Keratinocyte (primary cell): ENCODE data around the gene SRPX. TPM values are rescaled to one million over a fixed set of nuclear protein-coding genes. Genes with fewer than 3 reads are reported as not detected.

Source experiments
- DNase-seq: peaks from one replicate; pipeline ENCODE4 v3.0.0-alpha.2; 2011; ENCODE audit warnings: low read depth, missing footprints, low spot score
- FAIRE-seq: peaks from 2 replicates; lab custom pipeline; 2011; peaks lifted over from hg19 to GRCh38; lab: Jason Lieb, UNC
- H2AFZ ChIP-seq: 2 replicates; pipeline ENCODE4 v1.6.0; 2012; ENCODE audit warnings: low read length, control low read depth, inconsistent platforms; ENCODE audit not compliant: control insufficient read depth
- H3K27ac ChIP-seq: 2 replicates; pipeline ENCODE4 v1.5.1; 2011; ENCODE audit warnings: low read length; ENCODE audit not compliant: control insufficient read depth, insufficient read depth
- H3K27me3 ChIP-seq: 3 replicates; pipeline ENCODE4 v1.6.0; 2011; ENCODE audit warnings: low read length; ENCODE audit not compliant: control insufficient read depth, insufficient read depth; ENCODE audit errors: extremely low read depth
- H3K36me3 ChIP-seq, 2 experiments: 2 replicates in 1 of 2; 3 replicates in 1 of 2; pipeline ENCODE4 v1.5.1; 2011; ENCODE audit warnings: low read length in 2 of 2, mild to moderate bottlenecking in 1 of 2; ENCODE audit not compliant: control insufficient read depth in 2 of 2, insufficient read depth in 2 of 2; ENCODE audit errors: extremely low read depth in 1 of 2
- H3K4me1 ChIP-seq: 3 replicates; pipeline ENCODE4 v1.5.1; 2011; ENCODE audit warnings: low read length; ENCODE audit not compliant: control insufficient read depth, insufficient read depth; ENCODE audit errors: extremely low read depth
- H3K4me2 ChIP-seq: 3 replicates; pipeline ENCODE4 v1.6.0; 2011; ENCODE audit warnings: low read depth, low read length; ENCODE audit not compliant: control insufficient read depth, insufficient read depth; ENCODE audit errors: extremely low read depth
- H3K4me3 ChIP-seq, 3 experiments: fragments of 200-600 bp in 1 of 3; sonication (generic) in 1 of 3; 2 replicates in 2 of 3; 3 replicates in 1 of 3; pipeline ENCODE4 v1.5.1; 2011 to 2016; ENCODE audit warnings: low read length in 3 of 3, mild to moderate bottlenecking in 3 of 3, control low read depth in 2 of 3, inconsistent platforms in 1 of 3, low read depth in 1 of 3, mixed read lengths in 1 of 3, mixed run types in 1 of 3, moderate library complexity in 1 of 3; ENCODE audit not compliant: control insufficient read depth in 2 of 3, insufficient read depth in 2 of 3; ENCODE audit errors: extremely low read depth in 1 of 3
- H3K79me2 ChIP-seq: 2 replicates; pipeline ENCODE4 v1.6.0; 2012; ENCODE audit warnings: low read length; ENCODE audit not compliant: control insufficient read depth, insufficient read depth
- H3K9ac ChIP-seq: 3 replicates; pipeline ENCODE4 v1.6.0; 2011; ENCODE audit warnings: low read length; ENCODE audit not compliant: control insufficient read depth, insufficient read depth; ENCODE audit errors: extremely low read depth
- H3K9me1 ChIP-seq: 3 replicates; pipeline ENCODE4 v1.6.0; 2011; ENCODE audit warnings: low read length; ENCODE audit not compliant: control insufficient read depth, insufficient read depth; ENCODE audit errors: extremely low read depth
- H3K9me3 ChIP-seq: 2 replicates; pipeline ENCODE4 v1.5.1; 2012; ENCODE audit warnings: low read depth, low read length; ENCODE audit not compliant: control insufficient read depth
- H4K20me1 ChIP-seq: 3 replicates; pipeline ENCODE4 v1.6.0; 2011; ENCODE audit warnings: low read length; ENCODE audit not compliant: control insufficient read depth, insufficient read depth; ENCODE audit errors: extremely low read depth
- EZH2 ChIP-seq: IDR thresholded peaks from one replicate; pipeline ENCODE4 v1.6.1; 2012; ENCODE audit warnings: inconsistent platforms, mild to moderate bottlenecking, low read length, moderate library complexity
- dilution Hi-C: fragments of 300-500 bp; cut with MboI; formaldehyde crosslinking; loops from one replicate; pipeline ENCODE4 v1.7.0; 2020; ENCODE audit warnings: low sequenced_read_pairs; ENCODE audit not compliant: extremely low pct_ligation_motif_present
- polyA plus RNA-seq, 5 experiments: library from polyadenylated mRNA; depleted of rRNA in 3 of 5; stranded (reverse) in 3 of 5; stranded (forward) in 1 of 5; unstranded in 1 of 5; fragments of >200 nt; gene quantifications; 1 replicate in 1 of 5; 2 replicates in 3 of 5; 3 replicates in 1 of 5; pipeline versions ENCODE4 v1.2.1 to v1.2.3, GENCODE V29; 2011 to 2012; ENCODE audit warnings: missing spikeins in 2 of 5, low read depth in 1 of 5, low replicate concordance in 1 of 5
- TF ChIP-seq, protein P1 (sequence below), 3 experiments: IDR thresholded peaks in 1 of 3; conservative IDR thresholded peaks in 1 of 3; optimal IDR thresholded peaks in 1 of 3; 2 replicates in 2 of 3; 3 replicates in 1 of 3; pipeline versions ENCODE3 to v1.5.1; 2011; ENCODE audit warnings: low read length in 3 of 3, mild to moderate bottlenecking in 3 of 3, moderate library complexity in 2 of 3, control low read depth in 1 of 3, inconsistent platforms in 1 of 3; ENCODE audit not compliant: insufficient read depth in 2 of 3; ENCODE audit errors: extremely low read depth in 1 of 3

Gene SRPX
- polyA plus RNA-seq, 1 donor (not counting 4 experiments of a cell fraction or from before 2014, with no cell fraction given): 53.8 TPM

DNA sequence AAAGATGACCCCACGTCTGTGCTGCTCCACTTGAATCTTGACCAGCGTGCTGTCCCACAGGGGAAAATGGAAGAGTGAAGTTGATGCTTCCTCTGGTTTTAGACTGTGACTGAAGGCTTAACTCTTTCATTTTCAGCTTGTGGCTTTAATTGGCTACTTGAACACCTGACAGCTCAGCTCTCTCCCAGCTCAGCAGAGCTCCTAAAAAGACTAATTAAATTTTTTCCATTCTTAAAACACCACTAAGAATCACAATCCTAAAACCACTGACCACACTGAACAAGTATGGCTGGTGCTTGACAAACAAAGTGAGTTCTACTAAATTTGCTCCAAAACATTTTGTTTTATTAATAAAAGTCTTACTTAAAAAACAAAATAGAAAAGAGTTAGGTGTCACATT is 71.7 kb downstream of the SRPX start:
- DNase-seq: no peak
- H3K9me1 ChIP-seq: no peaks in the 10 kb centered on the region
- H3K79me2 ChIP-seq: no peaks in the 10 kb centered on the region
- no peak for TF ChIP-seq EZH2
- no peaks in the 10 kb centered on the region for H3K4me1 ChIP-seq
- H3K9me3 ChIP-seq: no peaks in the 10 kb centered on the region
- no peaks in the 10 kb centered on the region for H3K27me3 ChIP-seq
- no peaks in the 10 kb centered on the region for H4K20me1 ChIP-seq
- H3K4me2 ChIP-seq: no peak overlapping the region
- H2AFZ ChIP-seq: no peak overlapping the region
- H3K27ac ChIP-seq: no peak overlapping the region
- FAIRE-seq: no peak
- H3K9ac ChIP-seq: no peak overlapping the region
- H3K36me3 ChIP-seq: no peaks in the 10 kb centered on the region
- dilution Hi-C loops: no loop called here
- no peak overlapping the region for H3K4me3 ChIP-seq

DNA sequence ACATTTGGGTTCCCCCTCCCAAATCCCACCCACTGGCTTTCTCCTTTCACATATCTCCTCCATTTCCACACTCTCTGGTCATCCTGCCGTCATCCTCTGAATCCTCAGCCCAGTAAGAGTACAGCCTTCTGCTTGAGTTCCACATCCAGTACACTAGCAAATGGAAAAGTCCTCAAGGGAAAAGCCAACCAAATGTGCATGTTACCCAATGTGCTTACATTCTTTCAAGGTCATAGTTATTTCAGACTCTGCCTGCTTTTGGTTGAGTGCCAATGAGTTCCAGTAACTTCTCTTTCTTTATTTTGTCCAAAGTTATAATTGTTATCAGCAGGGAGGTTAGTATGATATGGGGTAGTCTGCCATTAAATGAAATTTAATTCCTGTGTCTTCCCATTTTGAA is 78.1 kb downstream of the SRPX start:
- Histone ChIP-seq H3K4me3 (no peak overlapping the region), H3K36me3 (no peaks in the 10 kb centered on the region), H2AFZ (no peak overlapping the region), H4K20me1 (no peaks in the 10 kb centered on the region), H3K27me3 (no peaks in the 10 kb centered on the region), H3K27ac (no peak overlapping the region), H3K4me2 (no peak overlapping the region), H3K79me2 (no peaks in the 10 kb centered on the region), H3K9me3 (no peaks in the 10 kb centered on the region), H3K4me1 (no peaks in the 10 kb centered on the region), H3K9me1 (no peaks in the 10 kb centered on the region), H3K9ac (no peak overlapping the region)
- TF ChIP-seq, protein P1, sequence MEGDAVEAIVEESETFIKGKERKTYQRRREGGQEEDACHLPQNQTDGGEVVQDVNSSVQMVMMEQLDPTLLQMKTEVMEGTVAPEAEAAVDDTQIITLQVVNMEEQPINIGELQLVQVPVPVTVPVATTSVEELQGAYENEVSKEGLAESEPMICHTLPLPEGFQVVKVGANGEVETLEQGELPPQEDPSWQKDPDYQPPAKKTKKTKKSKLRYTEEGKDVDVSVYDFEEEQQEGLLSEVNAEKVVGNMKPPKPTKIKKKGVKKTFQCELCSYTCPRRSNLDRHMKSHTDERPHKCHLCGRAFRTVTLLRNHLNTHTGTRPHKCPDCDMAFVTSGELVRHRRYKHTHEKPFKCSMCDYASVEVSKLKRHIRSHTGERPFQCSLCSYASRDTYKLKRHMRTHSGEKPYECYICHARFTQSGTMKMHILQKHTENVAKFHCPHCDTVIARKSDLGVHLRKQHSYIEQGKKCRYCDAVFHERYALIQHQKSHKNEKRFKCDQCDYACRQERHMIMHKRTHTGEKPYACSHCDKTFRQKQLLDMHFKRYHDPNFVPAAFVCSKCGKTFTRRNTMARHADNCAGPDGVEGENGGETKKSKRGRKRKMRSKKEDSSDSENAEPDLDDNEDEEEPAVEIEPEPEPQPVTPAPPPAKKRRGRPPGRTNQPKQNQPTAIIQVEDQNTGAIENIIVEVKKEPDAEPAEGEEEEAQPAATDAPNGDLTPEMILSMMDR (optimal IDR thresholded peaks at IDR 0.05 in 1 of 3, IDR thresholded peaks at IDR 0.05 in 1 of 3, conservative IDR thresholded peaks at IDR 0.05 in 1 of 3; ENCODE audit: extremely low read depth in 1 of 3, insufficient read depth in 2 of 3, low read length in 3 of 3): no peak
- no peak for TF ChIP-seq EZH2
- FAIRE-seq (no peak), DNase-seq (no peak)
- dilution Hi-C loops: no loop called here

DNA sequence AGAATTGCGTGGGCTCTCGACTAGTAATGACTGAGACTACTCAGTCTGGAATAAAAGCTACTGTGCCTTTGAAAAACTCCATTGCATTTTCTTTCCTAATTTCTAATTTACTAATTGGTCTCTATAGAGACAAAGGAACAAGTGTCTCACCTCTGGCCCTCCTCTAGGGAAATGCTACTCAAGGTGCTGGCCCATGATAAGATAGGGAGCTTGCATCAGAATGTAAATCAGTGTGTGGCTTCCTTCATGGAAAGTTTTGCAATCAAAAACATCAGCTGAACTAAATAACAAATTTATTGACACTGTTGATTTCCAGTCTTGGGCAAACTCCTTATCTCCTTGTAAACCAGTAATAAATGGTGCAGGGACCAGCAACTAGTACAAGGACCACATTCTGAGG is 81.8 kb downstream of the SRPX start:
- Histone ChIP-seq H3K27ac (no peak overlapping the region), H3K4me1 (no peaks in the 10 kb centered on the region), H3K79me2 (no peaks in the 10 kb centered on the region), H3K27me3 (no peaks in the 10 kb centered on the region), H3K4me3 (no peak overlapping the region), H3K4me2 (no peak overlapping the region), H3K36me3 (no peaks in the 10 kb centered on the region), H3K9me1 (no peaks in the 10 kb centered on the region), H3K9ac (no peak overlapping the region), H2AFZ (no peak overlapping the region), H4K20me1 (no peaks in the 10 kb centered on the region), H3K9me3 (no peaks in the 10 kb centered on the region)
- no peak for FAIRE-seq
- dilution Hi-C loops: no loop called here
- TF ChIP-seq, protein P1 (optimal IDR thresholded peaks at IDR 0.05 in 1 of 3, IDR thresholded peaks at IDR 0.05 in 1 of 3, conservative IDR thresholded peaks at IDR 0.05 in 1 of 3; ENCODE audit: extremely low read depth in 1 of 3, insufficient read depth in 2 of 3, low read length in 3 of 3): no peak
- TF ChIP-seq EZH2: no peak
- DNase-seq: no peak
